Trophoblast cell (in vitro differentiated cells and primary cell): Measurements from ENCODE around the gene ALS2.

ENCODE experiments used
- DNase-seq, 2 donors: peaks; one replicate each; pipeline ENCODE4 v3.0.0-alpha.2; 2016
- H2AFZ ChIP-seq: 2 replicates; pipeline ENCODE4 v1.6.1; 2013; ENCODE audit warnings: low read length, moderate library complexity, mild to moderate bottlenecking; ENCODE audit not compliant: insufficient read depth, poor library complexity
- H2AK5ac ChIP-seq: 2 replicates; pipeline ENCODE4 v1.6.1; 2013; ENCODE audit warnings: mild to moderate bottlenecking, low read length
- H2BK120ac ChIP-seq: 2 replicates; pipeline ENCODE4 v1.6.1; 2013; ENCODE audit warnings: low read length, mild to moderate bottlenecking, moderate library complexity; ENCODE audit not compliant: insufficient read depth, poor library complexity
- H2BK12ac ChIP-seq: 2 replicates; pipeline ENCODE4 v1.6.1; 2013; ENCODE audit warnings: mild to moderate bottlenecking, low read length, moderate library complexity
- H2BK5ac ChIP-seq: 2 replicates; pipeline ENCODE4 v1.6.1; 2013; ENCODE audit warnings: low read length, low read depth, moderate library complexity, mild to moderate bottlenecking; ENCODE audit not compliant: poor library complexity
- H3K14ac ChIP-seq: 2 replicates; pipeline ENCODE4 v1.6.1; 2013; ENCODE audit warnings: mild to moderate bottlenecking, low read length
- H3K18ac ChIP-seq: 2 replicates; pipeline ENCODE4 v1.6.1; 2013; ENCODE audit warnings: mild to moderate bottlenecking, low read length
- H3K23ac ChIP-seq: 2 replicates; pipeline ENCODE4 v1.6.1; 2013; ENCODE audit warnings: low read length
- H3K27ac ChIP-seq: 2 replicates; pipeline ENCODE4 v1.5.1; 2013; ENCODE audit warnings: low read depth, mild to moderate bottlenecking, inconsistent platforms, low read length, moderate library complexity
- H3K27me3 ChIP-seq: 2 replicates; pipeline ENCODE4 v1.6.1; 2013; ENCODE audit warnings: inconsistent platforms, mild to moderate bottlenecking, low read length, moderate library complexity; ENCODE audit not compliant: insufficient read depth
- H3K36me3 ChIP-seq, 2 experiments: 1 replicate in 1 of 2; 2 replicates in 1 of 2; pipeline ENCODE4 v1.6.1; 2013; ENCODE audit warnings: low read length in 2 of 2, mild to moderate bottlenecking in 2 of 2, moderate library complexity in 1 of 2; ENCODE audit not compliant: insufficient read depth in 2 of 2, control insufficient read depth in 1 of 2
- H3K4ac ChIP-seq: 2 replicates; pipeline ENCODE4 v1.6.1; 2013; ENCODE audit warnings: low read depth, mild to moderate bottlenecking, low read length, moderate library complexity
- H3K4me1 ChIP-seq, 2 experiments: 1 replicate in 1 of 2; 2 replicates in 1 of 2; pipeline ENCODE4 v1.6.1; 2013; ENCODE audit warnings: low read length in 2 of 2, mild to moderate bottlenecking in 2 of 2, moderate library complexity in 1 of 2; ENCODE audit not compliant: insufficient read depth in 2 of 2, control insufficient read depth in 1 of 2
- H3K4me2 ChIP-seq: 2 replicates; pipeline ENCODE4 v1.6.1; 2013; ENCODE audit warnings: inconsistent platforms, mild to moderate bottlenecking, low read length, moderate library complexity
- H3K4me3 ChIP-seq: 2 replicates; pipeline ENCODE4 v1.5.1; 2013; ENCODE audit warnings: mild to moderate bottlenecking, low read depth, low read length, inconsistent platforms
- H3K79me1 ChIP-seq: one replicate; pipeline ENCODE4 v1.6.1; 2013; ENCODE audit warnings: low read length
- H3K79me2 ChIP-seq: 2 replicates; pipeline ENCODE4 v1.6.1; 2013; ENCODE audit warnings: low read length, mild to moderate bottlenecking; ENCODE audit not compliant: control insufficient read depth, insufficient read depth, poor library complexity
- H3K9ac ChIP-seq: 2 replicates; pipeline ENCODE4 v1.6.1; 2013; ENCODE audit warnings: mild to moderate bottlenecking, low read length
- H3K9me3 ChIP-seq: 2 replicates; pipeline ENCODE4 v1.6.1; 2013; ENCODE audit warnings: low read depth, mild to moderate bottlenecking, control low read depth, inconsistent platforms, low read length; ENCODE audit not compliant: insufficient read depth
- H4K12ac ChIP-seq: 2 replicates; pipeline ENCODE4 v1.6.1; 2013; ENCODE audit warnings: low read depth, mild to moderate bottlenecking, low read length, moderate library complexity
- H4K8ac ChIP-seq: 2 replicates; pipeline ENCODE4 v1.6.1; 2013; ENCODE audit warnings: low read depth, mild to moderate bottlenecking, low read length, moderate library complexity
- H4K91ac ChIP-seq: one replicate; pipeline ENCODE4 v1.6.1; 2013; ENCODE audit warnings: low read depth, mild to moderate bottlenecking, low read length, moderate library complexity
- WGBS: extraction: QIAGEN DNeasy Blood & Tissue Kit; methylation state at CpG from one replicate; pipeline ENCODE4 v1.1.7; 2013; ENCODE audit warnings: missing lambda C conversion rate; ENCODE audit not compliant: insufficient read length, insufficient coverage; ENCODE audit errors: extremely low coverage; 5-methylcytosine and 5-hydroxymethylcytosine counted together

Gene ALS2

GRCh38 chr2:201701646-201702045, 79.1 kb downstream of the ALS2 start:
- H3K27ac ChIP-seq = no peak overlapping the region
- no peak overlapping the region for H3K4me3 ChIP-seq
- H2BK120ac ChIP-seq = no peak overlapping the region
- H2AFZ ChIP-seq = no peak overlapping the region
- H3K4me1 ChIP-seq = peaks cover 9 to 10% of the 10 kb centered on the region in 2 experiments
- H2BK5ac ChIP-seq = no peak overlapping the region
- H4K12ac ChIP-seq = no peak overlapping the region
- H3K18ac ChIP-seq = no peak overlapping the region
- peaks cover 4% of the 10 kb centered on the region for H3K79me1 ChIP-seq
- no peak overlapping the region for H4K91ac ChIP-seq
- no peaks in the 10 kb centered on the region for H3K27me3 ChIP-seq
- H3K36me3 ChIP-seq = peaks cover 3 to 12% of the 10 kb centered on the region in 2 experiments
- H4K8ac ChIP-seq = no peak overlapping the region
- H3K79me2 ChIP-seq = no peaks in the 10 kb centered on the region
- no peak overlapping the region for H3K14ac ChIP-seq
- no peak overlapping the region for H3K4me2 ChIP-seq
- no peak overlapping the region for H2AK5ac ChIP-seq
- no peak for DNase-seq
- WGBS = no CpG with 5 or more reads among the region's 1 CpG
- H3K9me3 ChIP-seq = no peaks in the 10 kb centered on the region
- H3K23ac ChIP-seq = no peak overlapping the region
- H3K4ac ChIP-seq = no peak overlapping the region
- no peak overlapping the region for H3K9ac ChIP-seq
- H2BK12ac ChIP-seq = no peak overlapping the region

GRCh38 chr2:201699416-201699815, 81.3 kb downstream of the ALS2 start:
- H4K8ac ChIP-seq = no peak overlapping the region
- peaks cover 9 to 10% of the 10 kb centered on the region in 2 experiments for H3K4me1 ChIP-seq
- no peaks in the 10 kb centered on the region for H3K79me2 ChIP-seq
- peaks cover 0 to 8% of the 10 kb centered on the region in 2 experiments for H3K36me3 ChIP-seq
- no peak for DNase-seq
- H2BK5ac ChIP-seq = no peak overlapping the region
- peak overlapping the region; percentile 23 for H4K91ac ChIP-seq
- no peak overlapping the region for H3K27ac ChIP-seq
- no peak overlapping the region for H2BK120ac ChIP-seq
- no peak overlapping the region for H2AK5ac ChIP-seq
- no peak overlapping the region for H3K18ac ChIP-seq
- peaks cover 4% of the 10 kb centered on the region for H3K79me1 ChIP-seq
- no peak overlapping the region for H3K14ac ChIP-seq
- no CpG with 5 or more reads among the region's 1 CpG for WGBS
- no peaks in the 10 kb centered on the region for H3K9me3 ChIP-seq
- no peak overlapping the region for H3K4me2 ChIP-seq
- H2AFZ ChIP-seq = no peak overlapping the region
- H3K27me3 ChIP-seq = no peaks in the 10 kb centered on the region
- no peak overlapping the region for H2BK12ac ChIP-seq
- no peak overlapping the region for H3K23ac ChIP-seq
- no peak overlapping the region for H3K4me3 ChIP-seq
- H3K9ac ChIP-seq = no peak overlapping the region
- no peak overlapping the region for H4K12ac ChIP-seq
- no peak overlapping the region for H3K4ac ChIP-seq

DNA sequence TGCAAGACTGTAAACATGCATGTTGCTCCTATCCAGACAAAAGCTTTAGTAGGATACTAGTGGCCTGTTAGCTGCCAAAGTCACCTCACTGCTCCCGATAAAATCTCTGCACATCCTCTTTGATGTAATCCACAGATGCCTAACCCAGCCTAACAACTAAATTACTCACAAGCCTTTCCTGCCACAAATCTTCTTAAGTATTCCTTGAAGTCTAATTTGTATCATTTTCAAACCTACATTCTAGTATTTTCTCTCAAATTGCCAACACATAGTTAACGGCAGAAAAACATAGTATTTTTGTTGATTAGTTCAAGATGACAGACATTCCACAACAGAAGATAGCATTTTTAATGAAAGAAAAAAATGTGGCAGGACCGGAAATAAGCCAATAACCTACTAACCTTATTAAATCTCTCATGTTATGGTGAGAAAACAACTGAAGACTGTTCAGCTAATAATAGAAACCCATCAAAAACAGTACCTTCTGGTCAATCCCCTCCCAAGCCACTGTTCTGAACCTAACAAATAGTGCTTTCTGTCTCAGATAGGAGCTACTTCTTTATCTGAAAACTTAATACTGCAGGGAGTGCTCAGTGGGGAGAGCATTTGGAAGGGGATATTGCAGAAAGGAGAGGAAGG, 82.0 kb downstream of the ALS2 start, which contains the start of gene MPP4:
TSS of gene MPP4 (minus strand) at position 57 of the 639 bp plus-strand sequence. CDS start 4,690 bp downstream, outside the sequence.
- Histone ChIP-seq H3K9ac (no peak within 1 kb of the TSS), H3K79me1 (peaks cover 4% of the 10 kb centered on the region), H3K36me3 (peaks cover 0 to 5% of the 10 kb centered on the region in 2 experiments), H2AFZ (no peak within 1 kb of the TSS), H3K4me3 (no peak within 1 kb of the TSS), H4K12ac (no peak within 1 kb of the TSS), H2BK120ac (no peak within 1 kb of the TSS), H2AK5ac (no peak within 1 kb of the TSS), H3K4me2 (no peak within 1 kb of the TSS), H2BK12ac (peak within 1 kb of the TSS; percentile 32), H2BK5ac (no peak within 1 kb of the TSS), H3K14ac (no peak within 1 kb of the TSS), H3K23ac (no peak within 1 kb of the TSS), H4K91ac (peak within 1 kb of the TSS; percentile 23), H3K4ac (no peak within 1 kb of the TSS), H4K8ac (no peak within 1 kb of the TSS), H3K4me1 (peaks cover 9 to 10% of the 10 kb centered on the region in 2 experiments), H3K79me2 (no peaks in the 10 kb centered on the region), H3K9me3 (no peaks in the 10 kb centered on the region), H3K27me3 (no peaks in the 10 kb centered on the region), H3K18ac (no peak within 1 kb of the TSS), H3K27ac (peak within 1 kb of the TSS; percentile 77)
- DNase-seq = peak; percentile 13 to 77
- WGBS = no CpG with 5 or more reads among the region's 3 CpGs

DNA sequence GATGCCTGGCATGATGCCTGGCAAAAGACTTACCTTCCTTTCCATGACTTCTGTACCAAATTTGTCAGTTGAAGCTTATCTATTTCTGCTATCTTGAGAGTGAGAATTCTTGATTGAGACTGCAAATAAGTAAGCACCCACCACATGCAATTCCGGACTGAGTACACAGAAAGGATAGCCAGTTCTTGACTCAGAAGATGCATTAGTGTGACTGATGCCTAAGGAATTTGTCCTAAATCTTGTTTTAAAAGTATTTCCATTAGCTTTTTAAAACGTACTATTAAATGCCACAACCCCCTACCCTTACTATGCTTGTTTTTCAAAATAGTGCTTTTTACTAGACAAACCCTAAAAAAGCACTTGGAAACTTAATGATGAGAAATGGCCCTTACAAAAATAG, 82.8 kb downstream of the ALS2 start:
- Histone ChIP-seq H3K9me3 (no peaks in the 10 kb centered on the region), H3K4ac (no peak overlapping the region), H2BK120ac (no peak overlapping the region), H3K27ac (peak overlapping the region; percentile 77), H3K23ac (no peak overlapping the region), H2AFZ (no peak overlapping the region), H3K4me3 (no peak overlapping the region), H3K9ac (no peak overlapping the region), H3K4me1 (peaks cover 9 to 10% of the 10 kb centered on the region in 2 experiments), H3K79me2 (no peaks in the 10 kb centered on the region), H4K91ac (no peak overlapping the region), H3K4me2 (no peak overlapping the region), H3K27me3 (no peaks in the 10 kb centered on the region), H3K36me3 (peaks cover 0 to 5% of the 10 kb centered on the region in 2 experiments), H3K14ac (no peak overlapping the region), H3K18ac (no peak overlapping the region), H2AK5ac (no peak overlapping the region), H3K79me1 (peaks cover 4% of the 10 kb centered on the region), H4K12ac (no peak overlapping the region), H4K8ac (no peak overlapping the region), H2BK5ac (no peak overlapping the region), H2BK12ac (no peak overlapping the region)
- DNase-seq = peak in 1 of 2 donors; percentile 23
- WGBS = no CpG with 5 or more reads among the region's 2 CpGs
